SK-N-SH (cell line): ENCODE data around the gene ZG16B. TPM values are rescaled to one million over a fixed set of nuclear protein-coding genes. Genes with fewer than 3 reads are reported as not detected.

Experiments used
- CTCF ChIA-PET: fragments of 300-600, 350-600 bp; formaldehyde crosslinking; extraction: SDS; loops from one replicate; lab custom pipeline; 2021; lab: Yijun Ruan, JAX
- POLR2A ChIA-PET: fragments of 350-600 bp; sonication (Branson Sonifier 250); formaldehyde crosslinking; extraction: SDS; loops from one replicate; lab custom pipeline; 2020; ENCODE audit warnings: antibody characterized with exemption, inconsistent platforms; lab: Yijun Ruan, JAX
- DNase-seq: peaks from one replicate; pipeline ENCODE4 v3.0.0; 2012
- H2AFZ ChIP-seq: fragments of 200-600 bp; sonication (generic); 2 replicates; pipeline ENCODE4 v1.8.1; 2016; ENCODE audit warnings: antibody characterized with exemption, mild to moderate bottlenecking, low read depth
- H3F3A ChIP-seq: fragments of 200-600 bp; sonication (generic); replicated peaks from 2 replicates; pipeline ENCODE3; 2016; ENCODE audit warnings: antibody characterized with exemption, mild to moderate bottlenecking; ENCODE audit not compliant: insufficient read depth
- H3K27ac ChIP-seq, 2 experiments: fragments of 200-500 bp in 1 of 2; fragments of 200-600 bp in 1 of 2; sonication (Bioruptor generic) in 1 of 2; sonication (generic), shearing (Covaris generic) in 1 of 2; 2 replicates each; pipeline versions ENCODE4 v1.5.1 to v1.6.1; 2014 to 2016; ENCODE audit warnings: low read depth in 2 of 2, inconsistent platforms in 1 of 2, low read length in 1 of 2, mild to moderate bottlenecking in 1 of 2, mixed read lengths in 1 of 2
- H3K27me3 ChIP-seq: fragments of 200-600 bp; sonication (generic), shearing (Covaris generic); 2 replicates; pipeline ENCODE4 v1.6.1; 2016; ENCODE audit warnings: mixed run types; ENCODE audit not compliant: insufficient read depth
- H3K36me3 ChIP-seq, 2 experiments: fragments of 200-500 bp in 1 of 2; fragments of 200-600 bp in 1 of 2; sonication (Bioruptor generic) in 1 of 2; sonication (generic) in 1 of 2; replicated peaks in 1 of 2; 2 replicates each; pipeline versions ENCODE3 to v1.5.1; 2014 to 2016; ENCODE audit warnings: low read length in 1 of 2, mild to moderate bottlenecking in 1 of 2; ENCODE audit not compliant: insufficient read depth in 2 of 2, control insufficient read depth in 1 of 2
- H3K4me1 ChIP-seq, 2 experiments: fragments of 200-500 bp in 1 of 2; fragments of 200-600 bp in 1 of 2; sonication (Bioruptor generic) in 1 of 2; sonication (generic), shearing (Covaris generic) in 1 of 2; 2 replicates each; pipeline versions ENCODE4 v1.5.1 to v1.6.1; 2014 to 2016; ENCODE audit warnings: low read depth in 1 of 2, low read length in 1 of 2, mixed run types in 1 of 2; ENCODE audit not compliant: insufficient read depth in 2 of 2, control insufficient read depth in 1 of 2
- H3K4me2 ChIP-seq: fragments of 200-600 bp; sonication (generic), shearing (Covaris generic); 2 replicates; pipeline ENCODE4 v1.6.1; 2017; ENCODE audit warnings: mixed run types
- H3K4me3 ChIP-seq, 2 experiments: fragments of 200-500 bp in 1 of 2; fragments of 200-600 bp in 1 of 2; sonication (Bioruptor generic) in 1 of 2; sonication (generic), shearing (Covaris generic) in 1 of 2; 2 replicates each; pipeline versions ENCODE4 v1.5.1 to v1.8.1; 2014 to 2016; ENCODE audit warnings: low read depth in 2 of 2, inconsistent platforms in 1 of 2, low read length in 1 of 2, mild to moderate bottlenecking in 1 of 2, mixed read lengths in 1 of 2, moderate library complexity in 1 of 2
- H3K79me2 ChIP-seq: fragments of 200-600 bp; sonication (generic); 2 replicates; pipeline ENCODE4 v1.8.1; 2017; ENCODE audit warnings: mild to moderate bottlenecking; ENCODE audit not compliant: insufficient read depth
- H3K9ac ChIP-seq: fragments of 200-600 bp; sonication (generic); 2 replicates; pipeline ENCODE4 v1.6.1; 2017; ENCODE audit warnings: mixed run types
- H3K9me2 ChIP-seq: fragments of 200-600 bp; sonication (generic); 2 replicates; pipeline ENCODE4 v1.6.1; 2017; ENCODE audit warnings: mixed run types
- H3K9me3 ChIP-seq: fragments of 200-600 bp; sonication (generic); 2 replicates; pipeline ENCODE4 v1.6.1; 2017; ENCODE audit warnings: mixed run types, mild to moderate bottlenecking, moderate library complexity
- H4K20me1 ChIP-seq: fragments of 200-600 bp; sonication (generic); 2 replicates; pipeline ENCODE4 v1.6.1; 2017; ENCODE audit warnings: mild to moderate bottlenecking, mixed run types; ENCODE audit not compliant: insufficient read depth
- MXI1 ChIP-seq: IDR thresholded peaks from 2 replicates; pipeline ENCODE4 v1.6.1; 2012; ENCODE audit warnings: mild to moderate bottlenecking, low read depth, low read length, improper control_type of control experiment
- NFIC ChIP-seq: IDR thresholded peaks from 2 replicates; pipeline ENCODE4 v1.4.0; 2012; ENCODE audit warnings: borderline replicate concordance
- PBX3 ChIP-seq: IDR thresholded peaks from 2 replicates; pipeline ENCODE4; 2012
- WGBS: methylation state at CpG from one replicate; pipeline ENCODE4 v1.1.6; 2017; ENCODE audit warnings: low lambda C conversion rate; 5-methylcytosine and 5-hydroxymethylcytosine counted together
- polyA plus RNA-seq, 3 experiments: library from polyadenylated mRNA; depleted of rRNA; stranded (reverse); fragments of >200 nt; gene quantifications; 2 replicates each; pipeline ENCODE4 v1.2.3, GENCODE V29; 2012
- small RNA-seq, 7 experiments: library from RNA; depleted of rRNA; stranded (forward); fragments of <200 nt; gene quantifications; one replicate each; pipeline ENCODE3, GENCODE V24; 2012

The ZG16B gene
- polyA plus RNA-seq, 1 of the 3 experiments (the other 2 are of a cell fraction) = 0.26 TPM

- Histone ChIP-seq H3K9me3 (no peaks in the 10 kb centered on the region), H3K9ac (no peak overlapping the region), H4K20me1 (no peaks in the 10 kb centered on the region), H3K36me3 (no peaks in the 10 kb centered on the region), H3F3A (peaks cover 9% of the 10 kb centered on the region)
- TF ChIP-seq PBX3 (no peak), NFIC (no peak), MXI1 (no peak)
- TF ChIP-seq, all 33 proteins: peak for 0
- Histone ChIP-seq H3K27ac (no peak overlapping the region), H3K4me1 (peaks cover 0 to 6% of the 10 kb centered on the region in 2 experiments; a peak in 1 of 4 replicates), H3K9me2 (no peaks in the 10 kb centered on the region), H3K79me2 (peaks cover 17% of the 10 kb centered on the region), H3K4me3 (no peak overlapping the region), H3K27me3 (no peaks in the 10 kb centered on the region), H2AFZ (no peak overlapping the region), H3K4me2 (no peak overlapping the region)
- DNase-seq = no peak
- 78% methylated on average over 6 of the region's 6 CpGs for WGBS
- ChIA-PET CTCF (interaction anchor here (0.8 to 2.0 kb wide), 4 partner anchors 12 to 152 kb away, joined by 3 to 6 read pairs (median 6); no protein-coding TSS in a partner anchor), POLR2A (no interaction called here)
These were observed 49.9 kb downstream of the ZG16B start for GRCh38 chr16:2879854-2880508.

Small RNAs within 50 kb of the gene (small RNA-seq; reads per million reads assigned to genes)
- 0 to 1.3 (median 0) reads per million in 7 experiments for gene SNORA3C

Other genes starting within 250 kb of the ZG16B start
- gene KCTD5, start 147.8 kb upstream of the ZG16B start, polyA plus RNA-seq (2012; rRNA removed) = 53.4 and 57.1 TPM in 2 replicates
- 7.6 and 7.7 TPM in 2 replicates for gene PRSS27, start 110.1 kb upstream of the ZG16B start, polyA plus RNA-seq (2012; rRNA removed)
- gene SRRM2, start 77.7 kb upstream of the ZG16B start, polyA plus RNA-seq (2012; rRNA removed) = 100 and 143 TPM in 2 replicates
- gene ELOB, start 53.0 kb upstream of the ZG16B start, polyA plus RNA-seq (2012; rRNA removed) = 327 and 329 TPM in 2 replicates
- not detected in 2 replicates for gene PRSS33, start 42.7 kb upstream of the ZG16B start, polyA plus RNA-seq (2012; rRNA removed)
- not detected in 2 replicates for gene PRSS41, start 31.8 kb upstream of the ZG16B start, polyA plus RNA-seq (2012; rRNA removed)
- not detected in 2 replicates for gene PRSS21, start 13.1 kb upstream of the ZG16B start, polyA plus RNA-seq (2012; rRNA removed)
- gene PRSS22, start 27.9 kb downstream of the ZG16B start, polyA plus RNA-seq (2012; rRNA removed) = not detected in 2 replicates
- 56.4 and 64.8 TPM in 2 replicates for gene FLYWCH2, start 52.9 kb downstream of the ZG16B start, polyA plus RNA-seq (2012; rRNA removed)
- 22.4 and 30.1 TPM in 2 replicates for gene FLYWCH1, start 81.6 kb downstream of the ZG16B start, polyA plus RNA-seq (2012; rRNA removed)
- gene KREMEN2, start 134.0 kb downstream of the ZG16B start, polyA plus RNA-seq (2012; rRNA removed) = 0.24 and 0.77 TPM in 2 replicates
- 8.4 and 8.8 TPM in 2 replicates for gene PAQR4, start 139.0 kb downstream of the ZG16B start, polyA plus RNA-seq (2012; rRNA removed)
- 5.3 and 8.5 TPM in 2 replicates for gene PKMYT1, start 150.1 kb downstream of the ZG16B start, polyA plus RNA-seq (2012; rRNA removed)
- 0.08 TPM in 1 of 2 replicates, not detected in the other for gene CLDN9, start 182.6 kb downstream of the ZG16B start, polyA plus RNA-seq (2012; rRNA removed)
- 0.20 and 0.24 TPM in 2 replicates for gene CLDN6, start 187.9 kb downstream of the ZG16B start, polyA plus RNA-seq (2012; rRNA removed)
- gene TNFRSF12A, start 190.1 kb downstream of the ZG16B start, polyA plus RNA-seq (2012; rRNA removed) = 374 and 393 TPM in 2 replicates
- gene HCFC1R1, start 193.6 kb downstream of the ZG16B start, polyA plus RNA-seq (2012; rRNA removed) = 34.7 and 54.9 TPM in 2 replicates
- gene THOC6, start 193.7 kb downstream of the ZG16B start, polyA plus RNA-seq (2012; rRNA removed) = 35.7 and 37.7 TPM in 2 replicates
- gene BICDL2, start 206.6 kb downstream of the ZG16B start, polyA plus RNA-seq (2012; rRNA removed) = not detected in 2 replicates
- 0.03 and 0.05 TPM in 2 replicates for gene MMP25, start 216.3 kb downstream of the ZG16B start, polyA plus RNA-seq (2012; rRNA removed)
- 26.4 and 34.7 TPM in 2 replicates for gene IL32, start 235.3 kb downstream of the ZG16B start, polyA plus RNA-seq (2012; rRNA removed)